CD4-positive, alpha-beta T cell treated with Interferon gamma for 1 hour (primary cell): ENCODE data around the gene GRIK3.
"Not testable (repeated sequence)": the region's sequence is repeated elsewhere in the genome, so short reads cannot be mapped to it uniquely, and the experiment has no call there.

Source experiments
- DNase-seq: peaks from one replicate; pipeline ENCODE4 v3.0.0-alpha.2; 2020

GRIK3 gene

DNA sequence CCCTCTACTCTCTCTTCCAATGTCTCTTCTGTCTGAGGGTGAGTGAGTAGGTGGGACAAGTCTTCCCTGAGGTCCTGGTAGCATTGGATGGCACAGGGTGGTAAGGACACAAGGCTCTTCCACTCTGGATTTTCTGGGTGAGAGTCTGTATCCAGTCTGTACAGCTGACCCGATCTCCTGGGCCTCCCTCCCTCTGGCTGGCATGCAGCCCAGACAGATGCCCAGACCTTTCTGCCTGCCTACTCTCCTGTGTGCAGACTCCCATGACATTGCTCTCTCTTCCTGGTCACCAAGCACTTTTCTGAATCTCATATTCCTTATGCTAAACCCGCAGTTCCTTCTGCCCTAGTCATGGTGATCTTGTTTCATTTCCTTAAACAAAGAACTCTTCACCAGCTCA lies 100.3 kb downstream of the GRIK3 start:
- DNase-seq: no peak

DNA sequence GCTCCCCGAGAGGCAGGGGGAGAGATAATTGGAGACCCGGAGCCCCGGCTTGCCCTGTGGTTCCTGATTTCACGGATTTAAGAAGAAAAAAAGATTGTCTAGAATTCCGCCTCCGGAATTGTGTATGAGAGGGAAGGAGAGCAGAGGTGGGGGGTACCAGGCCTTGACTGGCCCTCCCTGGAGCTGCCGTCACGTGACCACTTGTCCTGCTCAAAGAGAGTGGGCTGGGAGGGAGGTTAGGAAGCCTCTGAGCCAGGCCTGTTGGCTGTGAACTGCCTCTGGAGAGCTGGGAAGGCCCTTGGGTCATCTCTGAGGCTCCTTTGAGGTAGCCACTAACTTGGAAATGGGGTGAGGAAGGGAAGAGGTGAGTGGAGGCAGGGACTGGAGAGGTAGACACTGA lies 106.5 kb downstream of the GRIK3 start:
- no peak for DNase-seq

DNA sequence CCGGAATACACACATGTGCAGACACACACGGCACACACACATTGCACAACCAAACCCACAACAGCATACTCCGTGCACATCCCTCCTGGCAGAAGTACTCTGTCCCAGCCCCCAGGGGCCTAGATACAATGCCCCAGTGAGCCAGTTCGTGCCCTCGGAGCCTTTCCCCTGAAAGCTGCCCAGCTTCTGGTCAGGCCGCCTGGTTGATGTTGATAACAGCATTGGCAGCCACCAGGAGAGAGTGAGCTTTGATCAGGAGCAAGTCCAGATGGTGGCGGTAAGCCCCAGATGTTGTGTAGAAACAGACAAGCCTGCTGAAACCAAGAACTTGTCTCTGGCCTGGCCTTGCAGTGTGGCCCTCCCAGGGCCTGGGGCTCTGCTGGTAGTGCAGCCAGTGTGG lies 109.1 kb downstream of the GRIK3 start:
- DNase-seq: no peak

DNA sequence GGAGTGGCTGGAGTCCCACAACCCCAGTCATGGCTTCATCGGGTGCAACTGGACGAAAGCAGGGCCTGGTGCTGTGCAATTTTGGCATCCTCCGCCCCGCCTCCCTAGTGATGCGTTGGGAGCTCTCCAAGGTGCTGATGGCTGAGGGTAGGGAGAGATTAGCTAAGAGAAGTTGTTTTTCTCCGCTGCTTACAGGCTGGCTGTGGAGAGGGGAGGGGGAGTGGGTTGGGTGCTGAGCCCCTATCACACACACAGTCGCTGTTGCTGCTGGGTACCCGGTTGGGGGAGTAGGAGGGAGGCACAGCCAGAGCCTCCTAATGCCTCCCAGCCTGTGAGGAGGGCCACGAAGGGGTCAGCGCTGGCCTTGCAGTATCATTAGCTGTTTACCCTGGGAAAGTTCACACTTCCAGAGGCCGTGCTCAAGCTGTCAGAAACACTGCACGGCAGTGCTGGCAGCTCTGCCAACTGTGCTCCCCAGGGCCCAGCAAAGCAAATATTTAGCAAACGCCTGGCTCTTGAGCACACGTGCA lies 110.0 kb downstream of the GRIK3 start:
- DNase-seq: no peak

DNA sequence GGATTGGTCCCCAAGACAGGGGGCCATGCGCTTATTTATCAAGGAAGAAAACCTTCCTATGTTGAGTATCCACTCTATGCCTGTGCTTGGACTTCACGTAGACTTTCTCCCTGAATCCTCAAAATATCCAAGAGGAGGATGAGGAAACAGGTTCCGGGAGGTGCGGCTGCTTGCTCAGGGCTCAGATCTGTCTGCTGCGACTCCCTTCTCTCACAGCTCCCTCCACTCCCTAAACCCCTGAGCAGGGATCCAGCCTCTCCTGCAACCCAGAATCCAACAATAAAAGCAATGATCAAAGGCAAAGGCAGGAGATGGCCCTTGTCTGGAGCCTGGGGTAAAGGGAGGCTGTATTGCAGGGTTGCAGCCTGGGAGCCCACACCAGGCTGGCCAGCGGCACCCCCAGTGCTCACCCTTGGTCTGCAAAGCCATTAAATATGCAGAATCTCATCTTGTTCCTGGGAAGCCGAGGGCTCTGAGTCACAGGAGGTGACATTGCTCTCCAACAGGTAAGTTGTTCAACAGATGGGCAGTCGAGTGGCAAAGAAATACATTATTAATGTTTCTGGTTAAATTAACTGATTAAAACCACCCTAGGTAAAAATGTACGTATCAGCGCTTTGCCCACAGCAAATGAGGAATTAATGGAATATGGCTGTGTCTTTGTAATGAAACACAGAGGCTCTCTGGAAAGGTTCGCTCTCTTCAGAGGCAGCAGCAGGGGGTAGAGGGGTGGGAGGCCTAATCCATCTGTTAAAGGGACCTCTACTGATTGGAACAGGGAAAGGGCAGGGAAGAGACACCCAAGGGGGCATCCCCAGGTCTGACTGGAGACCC lies 111.5 kb downstream of the GRIK3 start:
- DNase-seq: no peak

DNA sequence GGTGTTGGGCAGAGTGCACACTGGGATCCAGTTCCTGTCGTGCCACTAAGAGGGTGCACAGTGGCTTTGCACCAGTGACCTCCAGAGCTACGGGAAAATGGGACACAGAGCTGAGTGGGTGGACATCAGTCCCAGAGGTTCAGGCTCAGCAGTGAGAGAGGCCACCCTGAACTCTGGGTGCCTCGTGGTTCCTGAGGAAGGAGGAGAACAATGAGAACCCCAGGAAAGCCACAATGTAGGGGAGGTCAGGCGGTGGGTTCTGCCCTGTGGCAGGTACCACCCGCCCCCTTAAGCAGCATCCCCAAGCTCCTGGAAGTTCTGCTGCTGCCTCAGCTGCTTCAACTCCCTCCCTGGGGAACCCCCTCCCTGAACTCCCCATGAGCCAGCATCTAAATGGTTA lies 112.2 kb downstream of the GRIK3 start:
- no peak for DNase-seq

DNA sequence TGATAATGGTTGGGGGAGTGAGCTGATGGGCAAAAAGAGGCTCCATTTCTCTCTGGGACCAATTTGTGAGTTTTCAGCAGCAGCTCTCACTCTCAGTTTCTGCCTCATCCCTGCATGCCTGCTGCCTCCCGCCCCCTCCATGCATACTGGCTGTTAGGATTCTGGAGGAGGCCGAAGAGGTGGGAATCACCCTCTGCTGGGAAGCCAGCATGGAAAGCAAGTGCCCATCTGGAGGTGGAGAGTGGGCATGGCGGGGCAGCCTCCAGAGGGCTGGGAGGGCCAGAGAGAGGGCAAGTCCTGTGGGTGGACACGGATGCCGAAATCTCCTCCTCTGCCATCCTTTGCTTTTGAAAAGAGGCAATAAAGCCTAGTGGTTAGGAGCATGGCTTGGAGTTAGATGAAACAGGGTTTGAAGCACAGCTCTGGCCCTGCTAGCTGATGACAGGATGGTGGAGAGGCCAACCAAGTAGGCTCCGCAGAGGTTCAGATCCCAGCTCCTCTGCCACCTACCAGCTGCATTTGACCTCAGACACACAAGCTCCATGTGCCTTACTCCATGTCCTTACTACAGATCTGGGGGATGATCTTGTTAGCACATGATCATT lies 113.4 kb downstream of the GRIK3 start:
- no peak for DNase-seq

DNA sequence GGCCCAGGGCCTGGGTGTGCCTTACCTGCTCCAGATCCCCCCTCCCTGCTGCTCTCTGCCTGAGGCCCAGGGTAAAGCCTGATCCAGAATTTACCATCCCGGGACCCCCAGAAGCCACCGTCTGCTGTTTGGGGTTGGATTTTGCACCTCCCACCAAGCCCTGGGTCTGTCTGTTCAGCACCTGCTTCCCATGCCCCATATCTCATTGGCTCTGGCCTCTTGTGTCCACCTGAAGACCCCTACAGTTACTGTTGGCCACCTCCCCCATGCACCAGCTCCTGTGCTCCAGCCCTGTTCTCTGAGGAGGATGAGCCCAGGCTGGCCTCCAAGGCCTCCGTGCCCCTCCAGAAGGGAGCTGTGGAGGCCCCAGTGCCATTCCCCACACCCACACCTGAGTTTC lies 113.9 kb downstream of the GRIK3 start:
- DNase-seq: no peak

DNA sequence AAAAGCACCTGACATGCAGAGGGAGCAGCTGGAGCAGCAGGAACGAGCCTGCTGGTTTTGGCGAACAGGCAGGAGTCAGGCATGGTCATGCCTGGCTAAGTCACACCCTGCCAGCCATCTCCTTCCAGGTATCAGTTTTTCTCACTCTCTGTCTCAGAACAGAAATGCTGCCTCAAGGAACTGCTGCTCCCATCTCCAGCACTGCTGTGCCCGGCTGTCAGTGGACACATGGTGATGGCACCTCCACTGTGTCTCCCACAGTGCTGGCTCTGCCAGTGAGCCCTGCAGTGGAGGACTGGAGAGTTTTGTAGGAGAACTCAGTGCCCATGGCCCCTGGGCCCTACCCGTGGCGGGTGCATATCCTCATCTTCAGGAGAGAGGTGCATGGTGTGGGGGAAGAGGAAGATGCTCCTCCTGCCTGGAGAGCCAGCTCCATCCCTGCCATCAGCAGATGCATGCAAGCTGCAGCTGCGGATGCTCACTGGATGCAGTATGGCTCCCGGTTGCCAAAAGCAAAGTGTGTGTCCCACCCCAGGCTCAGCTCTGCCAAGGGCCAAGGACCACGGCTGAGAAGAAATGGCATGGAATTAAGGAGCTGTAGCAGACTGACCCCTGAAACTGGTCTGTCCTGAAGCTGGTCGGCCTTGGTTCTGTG lies 114.7 kb downstream of the GRIK3 start:
- no peak for DNase-seq

DNA sequence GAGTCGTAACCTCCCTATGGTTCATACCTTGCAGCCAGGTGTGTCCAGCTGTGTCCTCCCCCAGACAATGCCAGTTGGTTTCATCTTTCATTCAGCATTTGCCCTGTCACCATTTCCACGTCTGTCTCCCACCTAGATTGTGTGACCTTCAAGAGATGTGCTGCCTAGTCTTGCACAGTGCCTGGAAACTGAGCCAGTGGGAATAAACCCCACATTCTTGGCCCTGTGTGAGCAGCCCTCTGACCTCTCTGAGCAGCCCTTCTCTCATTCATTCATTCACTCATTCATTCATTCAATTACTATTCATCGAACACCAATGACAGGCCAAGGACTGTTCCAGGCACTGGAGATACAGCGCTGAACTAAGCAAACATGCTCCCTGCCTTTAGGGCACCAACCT lies 115.7 kb downstream of the GRIK3 start:
- DNase-seq: no peak

DNA sequence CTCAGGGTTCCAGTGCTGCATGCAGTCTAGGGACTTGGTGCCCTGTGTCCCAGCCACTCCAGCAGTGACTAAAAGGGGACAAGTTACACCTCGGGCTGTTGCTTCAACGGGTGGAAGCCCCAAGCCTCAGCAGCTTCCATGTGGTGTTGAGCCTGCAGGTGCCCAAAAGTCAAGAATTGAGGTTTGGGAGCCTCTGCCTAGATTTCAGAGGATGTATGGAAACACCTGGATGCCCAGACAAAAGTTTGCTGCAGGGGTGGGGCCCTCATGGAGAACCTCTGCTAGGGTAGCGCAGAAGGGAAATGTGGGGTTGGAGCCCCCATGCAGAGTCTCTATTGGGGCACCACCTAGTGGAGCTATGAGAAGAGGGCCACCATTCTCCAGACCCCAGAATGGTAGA lies 117.8 kb downstream of the GRIK3 start:
- not testable (repeated sequence) for DNase-seq

DNA sequence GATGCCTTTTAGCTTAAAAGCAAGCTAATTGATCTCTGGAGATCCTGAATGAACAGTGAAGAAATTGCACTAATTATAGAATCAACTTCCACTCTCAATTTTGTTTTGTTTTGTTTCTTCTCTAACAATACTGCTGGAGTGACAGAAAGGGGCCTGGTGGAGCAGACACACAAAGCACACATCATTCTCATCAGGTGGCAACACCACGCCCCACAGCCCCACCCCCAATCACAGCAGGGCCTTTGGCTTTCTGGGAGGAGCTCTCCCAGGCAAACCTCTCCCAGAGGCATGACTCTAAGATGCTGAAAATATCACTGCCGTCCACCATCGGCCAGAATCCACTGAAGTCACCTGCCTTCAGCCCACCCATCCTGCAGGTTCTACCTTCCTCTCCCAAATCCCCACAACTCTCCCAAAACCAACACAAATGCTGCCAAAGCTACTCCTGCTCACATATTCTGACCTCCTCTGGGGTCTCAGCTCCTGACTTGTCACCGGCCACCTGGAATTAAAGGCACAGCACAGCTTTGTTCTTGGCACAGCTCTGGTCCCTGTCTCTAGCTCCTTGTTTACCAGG lies 120.7 kb downstream of the GRIK3 start:
- DNase-seq: no peak

DNA sequence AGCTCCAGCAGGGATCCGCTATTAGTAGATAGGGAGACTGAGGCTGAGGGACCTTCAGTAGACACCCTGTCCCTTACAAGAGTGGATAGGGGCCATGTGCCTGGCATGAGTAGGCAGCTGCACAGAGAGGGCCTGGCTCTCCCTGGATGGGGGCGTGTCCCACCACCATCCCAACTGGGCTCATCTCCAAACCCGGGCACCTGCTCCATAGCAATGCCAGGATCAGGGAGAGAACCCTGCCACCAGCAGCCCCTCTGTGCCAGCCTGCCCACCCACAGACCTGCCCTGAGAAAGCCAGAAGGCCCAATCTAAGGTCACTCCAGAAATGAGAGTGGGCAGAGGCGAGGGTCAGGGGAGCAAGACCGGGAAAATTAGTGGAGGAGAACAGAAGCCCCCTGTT lies 121.3 kb downstream of the GRIK3 start:
- DNase-seq: no peak

DNA sequence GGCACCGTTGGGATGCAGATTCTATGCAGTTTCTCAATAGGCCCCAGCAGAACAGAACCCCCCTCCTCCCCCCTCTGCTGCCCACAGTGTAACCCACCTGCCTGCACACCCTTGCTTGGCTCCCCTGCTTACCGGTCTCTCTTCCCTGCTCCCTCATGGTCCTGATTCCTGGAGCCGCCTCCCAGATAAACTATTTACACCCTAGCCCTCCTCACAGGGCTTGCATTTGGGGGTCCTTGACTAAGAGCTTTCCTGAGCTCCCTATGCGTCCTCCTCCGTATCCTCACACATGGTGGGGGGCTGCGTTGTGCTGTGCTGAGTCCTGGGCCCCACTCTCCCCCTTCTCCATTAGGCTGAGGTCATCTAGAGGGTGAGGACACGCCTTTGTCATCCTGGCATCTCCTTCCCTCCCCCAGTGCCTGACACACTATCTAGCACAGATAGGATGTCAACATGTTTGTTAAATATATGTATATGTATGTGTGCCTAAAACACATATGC lies 121.9 kb downstream of the GRIK3 start:
- no peak for DNase-seq

DNA sequence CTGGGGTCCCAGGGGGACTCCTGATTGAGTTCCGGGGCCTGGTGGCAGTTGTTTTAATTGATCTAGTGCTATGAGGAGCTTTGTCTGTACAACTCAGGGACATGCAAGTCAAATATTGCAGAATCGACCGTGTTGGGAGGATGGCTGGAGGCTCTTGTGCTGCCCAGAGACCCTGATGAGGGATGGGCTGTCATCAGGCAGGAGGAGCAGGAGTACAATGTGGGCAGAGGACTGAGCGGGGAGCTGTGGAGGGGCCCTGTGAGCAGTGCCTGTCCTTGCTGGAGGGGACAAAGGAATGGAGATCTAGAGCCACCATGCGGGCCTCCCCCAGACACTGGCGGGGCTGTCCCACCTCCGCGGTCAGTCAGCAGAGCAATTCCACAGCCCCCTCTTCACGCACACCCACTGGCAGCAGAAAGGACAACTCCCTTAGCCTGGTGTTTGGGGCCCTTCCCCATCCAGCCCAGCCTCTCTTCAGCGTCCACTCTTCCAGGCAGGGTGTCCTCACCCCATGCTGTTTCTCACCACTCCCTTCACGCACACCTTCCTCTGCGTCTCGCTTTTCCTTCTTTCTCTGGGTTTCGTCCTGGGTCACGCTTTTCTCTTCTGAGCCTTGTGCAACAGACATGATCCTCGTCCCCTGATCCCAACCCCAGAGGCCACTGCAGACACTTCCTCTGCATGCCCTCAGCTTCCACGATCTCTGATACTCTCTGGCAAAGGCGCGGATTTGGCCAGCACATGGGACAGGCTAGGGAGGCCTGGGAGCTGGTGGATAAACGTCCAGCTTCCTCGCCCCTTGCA lies 122.6 kb downstream of the GRIK3 start:
- DNase-seq: no peak

DNA sequence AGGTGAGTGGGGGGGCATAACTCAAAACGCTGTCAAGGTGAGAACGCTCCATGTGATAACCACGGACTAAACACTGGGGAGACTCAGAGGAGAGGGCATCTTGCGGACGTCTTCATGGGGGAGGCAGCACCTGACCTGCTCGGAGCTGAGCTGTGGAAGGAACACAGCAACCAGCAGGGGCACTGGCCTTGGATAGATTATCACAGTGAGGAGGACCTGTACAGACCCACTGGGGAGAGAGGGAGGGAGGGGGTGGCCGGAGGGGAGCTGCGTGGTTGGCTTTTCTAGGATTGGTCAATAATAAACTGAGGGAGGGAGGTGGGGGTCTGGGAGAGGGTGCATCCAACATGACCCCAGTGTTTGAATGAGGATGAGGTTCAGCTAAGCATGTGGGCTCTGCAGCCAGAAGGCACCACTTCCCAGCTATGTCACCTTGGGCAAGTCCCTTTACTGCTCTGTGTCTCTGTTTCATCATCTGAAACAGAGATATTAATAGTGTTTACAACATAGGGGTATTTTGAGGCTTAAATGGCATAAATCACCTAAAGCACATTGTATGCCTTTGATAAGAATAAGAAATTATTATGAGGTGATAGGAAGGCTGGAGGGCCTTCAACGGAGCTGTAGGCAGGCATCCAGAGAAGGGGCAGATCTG lies 123.3 kb downstream of the GRIK3 start:
- DNase-seq: no peak

DNA sequence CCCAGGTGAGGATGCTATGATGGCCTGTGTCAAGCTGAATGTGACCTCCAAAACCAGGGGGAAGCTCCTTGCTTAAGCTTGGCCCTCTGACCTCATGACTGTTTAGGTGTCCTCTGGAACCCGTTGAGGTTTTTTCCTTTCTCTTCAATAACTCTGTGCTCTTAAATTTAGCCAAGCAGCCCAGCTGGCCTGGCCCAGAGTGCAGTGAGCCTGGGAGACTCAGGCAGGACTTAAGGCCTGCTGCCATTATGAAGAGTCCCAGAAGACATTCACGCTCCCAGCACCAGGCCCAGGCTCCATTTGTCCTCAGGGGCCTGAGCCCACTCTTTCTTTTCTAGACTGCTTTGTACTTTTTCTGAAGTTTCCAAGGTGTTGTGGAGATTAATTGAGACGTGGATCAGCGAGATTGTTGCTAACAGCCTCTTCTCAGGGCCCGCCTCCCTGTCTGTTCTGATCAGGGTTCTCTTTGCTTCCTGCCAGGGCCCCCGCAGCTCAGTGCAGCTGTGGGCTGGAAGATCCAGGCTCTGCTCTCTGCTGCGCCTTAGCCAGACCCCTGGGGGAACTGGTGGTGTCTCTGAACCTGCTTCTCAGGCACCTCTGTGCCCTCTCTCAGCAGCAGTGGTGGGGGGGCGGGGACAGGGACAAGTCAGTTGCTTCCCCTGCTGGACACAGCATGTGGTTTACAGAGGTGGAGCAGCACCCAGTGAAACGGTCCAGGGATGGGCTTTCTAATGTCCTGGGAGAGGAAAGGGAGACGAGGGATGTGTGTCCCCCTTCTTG lies 124.2 kb downstream of the GRIK3 start:
- DNase-seq: no peak

DNA sequence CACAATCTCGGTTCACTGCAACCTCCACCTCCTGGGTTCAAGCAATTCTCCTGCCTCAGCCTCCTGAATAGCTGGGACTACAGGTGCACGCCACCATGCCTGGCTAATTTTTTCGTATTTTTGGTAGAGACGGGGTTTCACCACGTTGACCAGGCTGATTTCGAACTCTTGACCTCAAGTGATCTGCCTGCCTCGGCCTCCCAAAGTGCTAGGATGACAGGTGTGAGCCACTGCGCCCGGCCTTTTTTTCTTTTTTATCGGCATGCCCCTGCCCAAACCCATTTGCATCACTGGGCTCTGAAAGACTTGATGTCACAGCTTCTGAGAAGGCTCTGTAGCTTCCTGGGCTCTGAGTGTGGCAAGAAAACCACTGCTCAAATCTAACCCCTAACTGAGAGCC lies 125.0 kb downstream of the GRIK3 start:
- not testable (repeated sequence) for DNase-seq

DNA sequence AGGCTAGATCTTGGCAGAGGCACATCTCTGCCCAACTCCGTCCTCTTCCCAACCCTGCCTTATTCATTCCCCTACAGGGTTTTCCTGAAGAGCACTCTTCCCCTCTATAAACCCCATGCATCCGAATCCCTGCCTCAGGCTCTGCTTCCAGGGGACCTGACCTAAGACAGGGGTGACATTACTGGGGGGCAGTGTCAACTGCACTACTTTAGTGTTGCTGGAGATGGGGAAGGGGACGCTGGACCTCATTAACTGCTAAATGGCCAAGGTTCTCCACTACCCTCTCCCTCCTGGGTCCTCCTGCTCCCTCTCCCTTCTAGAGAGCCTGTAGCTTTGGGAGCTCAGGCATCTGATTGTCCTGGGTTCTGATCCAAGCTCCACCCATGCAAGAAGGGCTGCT lies 126.2 kb downstream of the GRIK3 start:
- no peak for DNase-seq

DNA sequence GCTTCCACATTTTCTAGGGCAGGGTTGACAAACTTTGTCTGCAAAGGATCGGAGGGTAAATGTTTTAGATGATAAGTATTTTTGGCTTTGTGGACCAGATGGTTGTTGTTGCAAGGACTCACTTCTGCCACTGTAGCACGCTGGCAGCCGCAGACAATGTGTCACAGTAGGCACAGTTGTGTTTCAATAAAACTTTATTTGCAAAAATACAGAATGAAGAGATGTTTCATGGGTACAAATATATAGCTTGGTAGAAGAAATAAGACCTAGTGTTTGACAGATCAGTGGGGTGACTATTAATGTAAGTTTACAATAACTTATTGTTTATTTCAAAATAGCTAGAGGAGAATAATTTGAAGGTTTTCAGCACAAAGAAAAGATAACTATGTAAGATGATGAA lies 127.8 kb downstream of the GRIK3 start:
- no peak for DNase-seq

DNA sequence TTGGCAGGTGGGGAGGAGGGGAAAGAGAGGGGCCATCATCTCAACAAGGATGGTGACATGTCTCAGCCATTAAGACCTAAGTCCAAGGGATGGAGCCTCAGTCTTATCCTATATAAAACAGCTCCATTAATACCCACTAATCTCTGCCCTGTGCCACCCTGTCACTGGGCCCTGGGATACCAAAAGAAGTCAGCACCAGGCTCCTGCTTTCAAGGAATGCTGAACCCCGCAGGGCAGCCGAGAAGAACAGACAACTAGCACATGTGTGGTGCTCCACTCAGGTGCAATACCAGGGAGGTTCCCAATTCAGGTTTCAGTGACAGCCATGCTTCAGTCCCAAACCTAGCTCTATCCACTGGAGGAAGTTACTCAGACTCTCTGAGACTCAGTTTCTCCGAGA lies 128.4 kb downstream of the GRIK3 start:
- DNase-seq: no peak
